HG03097 (cell line): Measurements from ENCODE around the gene COL15A1.
"Not testable (repeated sequence)": the region's sequence is repeated elsewhere in the genome, so short reads cannot be mapped to it uniquely, and the experiment has no call there.

Experiments
- ATAC-seq: cut with Tn5 transposase; IDR thresholded peaks from one replicate; pipeline ENCODE4 v1.9.1; 2021; ENCODE audit not compliant: unreplicated experiment, low FRiP score

The COL15A1 gene

DNA sequence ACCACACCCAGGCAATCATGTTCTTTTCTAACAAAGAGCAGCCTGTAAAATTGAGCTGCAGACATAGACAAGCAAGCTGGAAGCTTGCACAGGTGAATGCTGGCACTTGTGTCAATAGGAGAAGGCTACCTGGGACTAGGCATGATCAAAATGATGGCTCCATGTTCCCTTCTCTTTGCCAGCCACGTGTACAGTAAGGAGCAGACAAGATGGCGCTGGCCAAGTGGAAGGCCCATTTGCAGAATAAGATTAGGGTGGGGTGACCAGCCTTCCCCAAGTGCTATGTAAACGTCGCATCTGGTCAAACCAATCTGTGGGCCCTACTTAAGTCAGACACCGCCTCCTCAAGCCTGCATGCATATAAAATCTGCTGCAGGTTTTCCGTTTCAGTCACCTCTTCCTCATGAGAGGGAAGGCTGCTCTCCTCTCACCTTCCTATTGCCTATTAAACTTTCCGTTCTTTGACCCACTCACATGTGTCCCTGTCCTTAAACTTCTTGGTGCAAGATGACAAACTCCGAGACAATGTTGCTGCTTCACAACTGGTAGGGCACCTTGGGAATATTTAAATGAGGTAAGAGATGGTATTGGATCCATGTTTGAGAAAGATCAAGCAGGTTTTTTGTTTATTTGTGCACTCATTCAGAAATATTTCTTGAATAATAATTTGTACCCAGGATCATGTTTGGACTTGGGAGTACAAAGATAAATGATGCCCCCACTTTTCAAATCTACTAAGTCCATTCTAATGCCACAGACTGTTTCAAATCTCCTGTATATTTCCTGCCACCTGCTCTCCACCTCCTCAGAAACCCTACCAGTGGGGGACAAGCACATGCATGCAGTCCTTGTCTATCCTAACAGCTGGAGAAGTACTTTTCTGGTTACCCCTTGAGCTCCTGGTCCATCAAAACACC is 130.5 kb downstream of the COL15A1 start:
- no peak for ATAC-seq

DNA sequence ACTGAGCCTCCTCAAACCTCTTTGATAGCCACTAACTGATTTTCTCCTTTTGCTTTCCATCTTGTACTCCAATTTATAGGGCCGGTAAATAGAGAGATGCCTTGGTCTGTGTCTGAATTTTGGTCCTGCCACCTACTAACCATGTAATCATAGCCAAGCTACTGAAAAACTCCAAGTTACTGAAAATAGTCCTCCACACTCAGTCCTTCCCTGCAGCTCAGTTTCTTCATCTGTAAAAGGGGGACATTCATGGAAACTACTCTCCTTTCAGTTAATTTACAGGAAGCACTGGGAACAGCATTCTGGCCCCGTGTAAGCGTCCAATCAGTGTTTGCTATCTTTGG is 131.2 kb downstream of the COL15A1 start:
- ATAC-seq = no peak

DNA sequence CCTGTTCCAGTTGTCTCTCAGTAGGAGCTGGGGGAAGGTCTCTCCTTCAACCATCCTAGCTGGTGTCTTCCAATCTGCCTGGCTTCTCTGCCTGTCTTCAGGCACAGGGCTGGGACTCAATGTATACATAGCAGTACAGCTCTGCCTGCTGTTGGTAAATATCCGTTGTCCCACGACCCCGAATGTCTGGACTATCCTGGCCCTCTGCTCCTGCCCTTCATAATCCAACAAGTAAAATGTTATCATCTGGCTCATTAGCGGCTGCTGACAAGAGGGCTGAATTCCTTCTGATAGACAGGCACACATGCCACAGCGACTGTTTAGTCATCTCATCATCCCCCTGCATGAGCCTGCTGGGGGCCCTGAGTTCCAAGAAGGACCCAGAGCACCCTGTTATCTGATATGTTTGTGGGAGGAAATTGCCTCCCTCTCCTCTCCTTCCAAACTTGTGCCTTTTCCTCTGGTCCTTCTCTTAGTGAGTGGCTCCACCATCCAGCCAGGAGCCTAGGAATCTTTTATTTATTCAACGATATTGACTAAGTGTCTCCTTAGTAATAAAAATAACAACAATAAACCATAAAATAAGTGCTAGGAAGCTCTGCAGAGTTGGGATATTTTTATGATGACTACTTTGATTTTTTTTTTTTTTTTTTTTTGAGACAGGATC is 131.7 kb downstream of the COL15A1 start:
- no peak for ATAC-seq

DNA sequence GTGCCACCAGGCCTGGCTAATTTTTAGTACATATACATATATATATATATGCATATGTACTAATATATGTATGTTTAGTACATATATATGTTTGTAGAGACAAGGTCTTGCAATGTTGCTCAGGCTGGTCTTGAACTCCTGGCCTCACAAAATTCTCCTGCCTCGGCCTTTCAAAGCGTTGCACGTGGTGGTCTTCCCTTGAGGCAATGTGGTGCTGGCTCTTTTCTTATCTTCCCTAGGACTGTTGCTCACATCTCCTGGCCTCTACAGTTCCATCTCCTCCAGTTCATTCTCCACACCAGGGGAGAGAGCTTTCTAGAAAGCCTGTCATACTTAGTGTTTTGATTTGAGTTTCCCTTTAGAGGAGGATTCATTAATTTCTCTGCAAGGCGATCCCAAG is 132.3 kb downstream of the COL15A1 start:
- ATAC-seq = no peak

DNA sequence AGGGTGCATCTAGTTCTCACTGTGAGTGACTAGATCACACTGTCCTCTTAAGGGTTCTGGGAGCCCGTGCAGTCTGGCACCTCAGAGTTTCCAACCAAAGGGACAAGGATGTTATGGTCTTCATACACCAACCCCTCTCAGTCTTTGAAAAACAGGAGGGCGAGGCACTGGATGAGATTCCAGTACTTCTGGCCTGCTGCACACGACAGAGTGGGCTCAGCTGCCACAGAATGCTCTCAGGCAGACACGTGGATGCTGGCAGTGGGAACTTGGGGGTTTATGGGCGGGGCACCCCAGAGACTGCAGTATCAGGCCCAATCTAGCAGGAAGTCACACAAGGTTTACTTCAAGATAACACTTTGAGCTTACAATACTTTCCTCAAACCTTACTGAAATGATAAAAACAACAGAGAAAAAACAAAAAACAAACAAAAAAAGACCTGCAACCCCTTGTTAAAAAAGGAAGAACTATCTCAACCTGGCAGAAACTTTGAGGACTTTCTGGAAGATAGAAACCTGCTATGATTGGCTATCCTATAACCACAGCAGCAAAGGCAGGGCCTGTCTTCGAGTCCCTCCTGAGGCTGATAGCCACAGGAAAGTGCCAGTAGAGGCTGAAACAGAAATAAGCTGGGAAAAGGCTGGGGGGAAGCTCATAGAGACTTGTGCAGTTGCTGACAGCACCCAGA is 132.9 kb downstream of the COL15A1 start:
- no peak for ATAC-seq

DNA sequence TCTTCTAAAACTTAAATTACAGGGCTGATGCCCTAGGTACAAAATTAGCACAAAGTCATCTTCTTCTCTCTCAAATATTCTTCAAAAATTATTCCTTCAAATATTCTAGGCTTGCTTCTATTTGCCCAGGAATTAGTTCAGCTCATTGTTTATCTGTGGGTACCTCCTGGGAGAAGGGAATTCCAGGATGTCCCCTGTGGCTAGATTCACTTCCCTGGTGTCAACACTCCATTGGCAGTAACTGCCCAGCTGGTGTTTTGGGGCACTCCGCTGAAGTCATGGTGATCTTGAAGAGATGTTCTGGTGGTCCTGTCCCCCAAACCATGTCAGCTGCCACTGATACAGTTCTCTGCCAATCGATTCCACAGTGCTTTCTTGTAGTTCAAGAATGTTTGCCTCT is 135.0 kb downstream of the COL15A1 start:
- ATAC-seq = no peak

DNA sequence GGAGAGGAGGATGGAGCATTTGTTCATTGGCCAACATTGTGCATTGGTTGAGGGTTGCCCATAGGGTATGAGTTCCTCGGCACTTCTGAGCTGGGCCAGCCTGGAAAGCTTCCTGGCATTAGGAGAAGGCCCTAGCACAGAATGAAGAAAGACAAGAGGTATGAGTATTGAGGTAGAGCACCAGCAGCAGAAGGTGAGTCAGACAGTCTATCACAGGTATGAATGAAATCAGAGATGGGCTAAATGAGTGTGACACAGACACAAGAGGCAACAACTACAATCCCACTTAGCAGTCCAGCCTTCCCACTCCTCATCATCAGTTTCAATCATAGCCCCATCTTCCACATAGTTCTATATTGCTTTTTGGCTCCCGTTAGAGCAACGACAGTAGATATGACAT is 135.8 kb downstream of the COL15A1 start:
- ATAC-seq = no peak

DNA sequence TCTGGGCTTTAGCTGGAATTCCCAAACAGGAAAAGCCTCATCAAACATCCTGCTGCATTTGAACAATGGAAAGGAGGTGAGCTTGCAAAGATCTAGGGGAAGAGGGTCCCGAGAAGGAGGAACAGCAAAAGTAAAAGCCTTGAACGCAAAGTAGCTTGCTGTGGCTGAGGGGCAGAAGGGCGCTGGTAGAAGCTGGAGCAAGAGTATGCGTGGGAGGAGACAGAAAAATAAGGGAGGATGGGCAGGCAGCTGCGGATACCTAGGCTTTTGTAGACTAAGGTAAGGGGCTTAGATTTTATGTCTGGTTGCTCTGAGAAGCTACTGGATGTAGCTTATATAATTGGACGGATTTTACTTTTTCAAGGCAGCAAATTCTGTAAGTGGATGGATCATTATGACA is 139.3 kb downstream of the COL15A1 start:
- ATAC-seq = no peak

DNA sequence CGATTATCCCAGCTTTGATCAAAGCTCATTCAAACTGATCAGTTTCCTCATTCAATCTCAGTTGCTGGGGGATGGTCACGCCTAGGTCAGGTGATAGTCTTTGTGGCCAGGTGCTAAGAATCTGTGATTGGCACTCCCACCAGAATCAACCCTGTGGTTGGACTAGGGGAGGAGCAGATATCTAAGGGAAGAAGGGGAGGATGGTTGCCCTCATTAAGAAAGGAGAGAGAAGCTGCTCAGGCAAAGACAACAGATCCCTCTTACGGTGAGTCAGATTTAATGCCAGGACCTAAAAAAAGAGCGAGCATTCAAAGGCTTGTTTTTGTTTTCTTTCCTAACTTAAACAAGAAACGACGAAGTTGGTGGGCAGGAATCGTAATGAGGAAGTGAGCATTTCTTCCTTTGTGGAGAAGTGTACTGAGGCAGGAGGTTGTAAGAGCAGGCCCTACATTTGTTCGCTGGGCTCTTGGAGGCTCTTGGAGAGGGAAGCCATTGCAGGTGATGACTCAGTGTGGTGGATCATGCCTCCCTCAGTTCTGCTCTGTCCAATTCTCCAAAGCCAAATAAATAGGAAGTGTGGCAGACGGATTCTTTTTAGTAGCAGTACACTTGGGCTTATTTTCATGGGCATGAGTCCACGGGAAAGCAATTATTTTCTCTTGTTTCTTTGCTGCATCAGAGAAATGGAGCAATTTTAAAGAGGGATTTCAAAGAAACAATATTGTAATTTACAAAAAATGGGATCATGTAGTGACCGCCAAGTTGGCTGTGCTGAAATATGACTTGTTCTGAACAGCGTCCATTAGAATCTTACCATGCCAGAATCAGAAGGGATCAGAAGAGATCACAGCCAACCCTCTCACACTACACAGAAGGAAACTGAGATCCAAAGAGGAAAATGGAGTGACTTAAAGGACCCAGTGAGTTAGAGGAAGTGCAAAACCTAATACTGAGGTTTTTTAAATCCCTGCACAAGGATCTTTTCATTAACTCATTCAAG is 142.5 kb downstream of the COL15A1 start:
- ATAC-seq = no peak

DNA sequence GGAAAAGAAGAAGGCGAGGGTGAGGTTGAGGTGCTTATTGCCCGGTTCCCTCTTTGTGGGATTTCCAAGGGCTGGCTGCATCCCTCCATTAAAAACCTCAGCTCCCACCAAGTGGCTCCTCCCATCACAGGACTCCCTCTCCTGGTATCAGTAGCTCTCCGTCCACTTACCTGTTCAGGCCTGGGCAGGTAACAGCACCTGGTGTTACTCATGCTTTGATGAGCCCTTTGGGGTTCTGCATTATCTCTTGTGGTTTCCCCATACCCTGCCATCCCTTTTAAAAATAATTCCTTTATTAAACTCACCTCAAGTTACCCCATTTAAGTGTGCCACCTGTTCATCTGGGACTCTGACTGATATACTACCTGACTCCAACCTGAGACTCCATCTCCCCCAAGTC is 143.8 kb downstream of the COL15A1 start:
- ATAC-seq = no peak

DNA sequence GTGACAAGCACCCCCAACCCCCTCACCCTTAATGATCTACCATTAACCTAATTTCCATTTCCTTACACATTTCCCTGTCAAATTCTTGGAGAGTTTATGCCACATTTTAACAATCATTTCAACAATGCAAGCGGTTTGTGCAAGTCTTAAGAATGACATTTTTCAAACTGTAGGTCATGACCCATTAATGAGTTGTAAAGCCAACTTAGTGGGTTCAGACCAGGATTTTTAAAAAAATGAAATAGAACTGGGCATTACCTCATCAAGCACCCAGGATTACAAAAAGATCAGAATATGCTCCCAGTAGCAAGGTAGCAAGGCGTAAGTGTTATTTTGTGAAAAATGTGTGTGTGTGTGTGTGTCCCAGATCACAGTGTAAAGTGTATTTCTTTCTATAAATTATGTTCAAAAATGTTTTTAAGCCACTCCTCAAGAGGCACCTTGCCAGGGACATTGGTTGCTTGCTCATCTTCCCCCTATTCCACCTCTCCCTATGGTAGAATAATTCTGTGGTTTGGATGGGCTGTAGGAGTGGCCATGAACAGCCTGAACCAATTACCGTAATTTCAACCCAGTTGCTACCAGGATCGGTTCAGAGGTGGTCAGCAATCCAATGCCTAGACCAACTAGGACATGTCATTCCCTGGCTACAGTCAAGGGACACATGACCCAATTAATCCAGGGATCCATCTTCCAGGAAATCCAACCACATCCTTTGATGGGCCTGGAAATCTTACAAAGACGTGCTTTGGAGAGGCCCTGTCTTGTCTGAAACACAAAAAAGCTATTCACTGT is 146.8 kb downstream of the COL15A1 start:
- ATAC-seq = no peak

DNA sequence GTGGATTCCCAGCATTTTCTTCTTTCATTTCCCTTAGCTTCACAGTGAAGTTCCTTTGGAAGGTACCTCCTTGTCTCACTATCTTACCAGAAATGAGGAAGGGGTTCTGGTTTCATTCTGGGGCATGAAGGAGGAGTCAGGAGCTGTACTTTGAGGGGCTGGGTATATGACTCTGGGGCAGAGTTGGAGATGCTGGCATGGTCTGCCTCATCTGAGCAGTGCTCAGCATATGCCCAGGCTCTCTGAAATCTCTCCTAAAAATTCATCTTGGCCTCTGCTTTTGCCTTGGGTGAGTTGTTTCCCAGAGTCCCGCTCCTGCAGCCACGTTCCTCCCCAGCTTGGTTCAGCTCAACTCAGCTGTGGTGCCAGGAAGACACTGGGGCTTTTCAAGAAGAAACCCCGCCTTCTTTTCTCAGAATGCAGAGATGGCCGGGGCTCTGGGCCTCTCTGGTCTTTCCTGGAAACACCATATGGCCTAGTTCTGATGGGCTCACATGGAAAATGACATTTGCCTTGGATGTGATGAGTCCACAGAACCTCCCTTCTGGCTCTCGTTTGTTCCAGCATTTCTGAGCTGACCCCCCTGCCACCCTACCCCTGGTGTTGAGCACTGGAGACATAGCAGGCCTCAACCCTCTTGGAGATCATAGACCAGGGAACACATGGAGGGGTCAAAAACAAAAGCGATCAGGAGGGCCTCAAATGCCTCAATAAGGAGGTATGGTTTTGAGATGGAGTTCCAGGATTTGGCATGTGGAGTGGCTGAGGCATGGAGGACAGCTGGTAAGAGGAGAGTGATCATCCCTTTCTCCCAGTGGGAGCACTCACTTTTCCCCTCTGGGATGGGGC is 149.2 kb downstream of the COL15A1 start:
- no peak for ATAC-seq

DNA sequence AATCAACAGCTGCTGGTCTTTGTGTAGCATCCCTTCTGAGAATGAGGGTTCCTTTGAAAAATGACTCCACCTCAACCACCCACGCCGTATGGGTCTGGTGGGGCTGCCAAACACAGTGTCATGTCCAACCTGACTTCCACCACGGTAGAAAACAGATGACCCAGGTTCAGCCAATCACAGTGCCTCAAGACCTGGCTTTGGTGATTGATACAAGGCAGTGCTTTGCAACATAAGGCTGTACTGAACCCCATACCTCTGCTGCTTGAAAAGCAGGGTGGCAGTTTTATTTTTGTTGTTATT is 149.7 kb downstream of the COL15A1 start:
- ATAC-seq = no peak

DNA sequence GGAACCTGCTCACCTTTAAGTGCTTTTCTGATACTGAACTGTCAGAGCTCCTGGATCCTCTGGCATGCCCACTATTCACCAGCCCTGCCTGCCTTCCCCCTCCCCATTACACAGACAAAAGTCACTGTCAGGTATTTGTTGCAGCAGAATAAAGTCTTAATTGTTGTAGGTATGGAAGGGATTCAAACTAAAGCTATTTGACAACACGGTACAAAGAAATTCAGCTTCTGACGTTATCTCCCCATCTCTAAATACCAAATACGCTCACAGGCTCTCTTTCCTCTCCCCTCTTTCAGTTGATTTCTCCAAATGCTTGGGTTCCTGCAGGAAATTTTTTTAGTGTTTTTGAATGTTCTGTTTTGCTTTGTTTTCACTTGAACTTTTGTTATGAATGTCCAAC is 151.9 kb downstream of the COL15A1 start:
- no peak for ATAC-seq

DNA sequence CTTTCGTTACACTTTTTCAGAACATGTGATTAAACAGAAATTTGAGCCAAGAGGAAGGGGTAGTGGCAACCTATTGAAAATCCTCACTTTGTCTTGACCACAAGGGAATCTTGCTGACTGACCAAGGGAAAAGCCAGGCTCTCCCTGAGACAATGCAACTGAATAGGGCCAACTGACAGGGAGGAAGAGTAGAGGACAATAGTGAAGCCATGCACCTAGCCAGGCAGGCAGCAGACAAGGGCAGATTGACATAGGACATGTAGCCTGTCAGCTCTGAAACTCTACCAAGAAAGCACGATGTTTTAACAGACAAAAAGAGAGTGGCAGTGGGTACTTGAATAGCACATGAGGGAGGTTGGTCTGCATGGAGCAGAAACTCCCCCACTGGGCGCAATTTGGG is 152.7 kb downstream of the COL15A1 start:
- no peak for ATAC-seq

DNA sequence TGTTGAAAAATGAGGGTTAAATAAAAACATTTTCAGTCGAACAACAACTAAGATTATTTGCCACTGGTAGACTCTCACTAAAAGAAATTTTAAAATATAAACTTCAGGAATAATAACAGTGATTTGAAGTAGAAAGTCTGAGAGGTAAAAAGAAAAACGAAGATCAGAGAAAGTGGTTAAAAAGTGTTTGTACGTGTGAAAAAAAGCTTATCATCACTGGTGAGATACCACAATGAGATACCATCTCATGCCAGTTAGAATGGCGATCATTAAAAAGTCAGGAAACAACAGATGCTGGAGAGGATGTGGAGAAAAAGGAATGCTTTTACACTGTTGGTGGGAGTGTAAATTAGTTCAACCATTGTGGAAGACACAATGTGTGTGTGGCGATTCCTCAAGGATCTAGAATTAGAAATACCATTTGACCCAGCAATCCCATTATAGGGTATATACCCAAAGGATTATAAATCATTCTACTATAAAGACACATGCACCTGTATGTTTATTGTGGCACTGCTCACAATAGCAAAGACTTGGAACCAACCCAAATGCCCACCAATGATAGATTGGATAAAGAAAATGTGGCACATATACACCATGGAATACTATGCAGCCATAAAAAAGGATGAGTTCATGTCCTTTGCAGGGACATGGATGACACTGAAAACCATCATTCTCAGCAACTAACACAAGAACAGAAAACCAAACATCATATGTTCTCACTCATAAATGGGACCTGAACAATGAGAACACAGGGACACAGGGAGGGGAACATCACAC is 156.3 kb downstream of the COL15A1 start:
- not testable (repeated sequence) for ATAC-seq

DNA sequence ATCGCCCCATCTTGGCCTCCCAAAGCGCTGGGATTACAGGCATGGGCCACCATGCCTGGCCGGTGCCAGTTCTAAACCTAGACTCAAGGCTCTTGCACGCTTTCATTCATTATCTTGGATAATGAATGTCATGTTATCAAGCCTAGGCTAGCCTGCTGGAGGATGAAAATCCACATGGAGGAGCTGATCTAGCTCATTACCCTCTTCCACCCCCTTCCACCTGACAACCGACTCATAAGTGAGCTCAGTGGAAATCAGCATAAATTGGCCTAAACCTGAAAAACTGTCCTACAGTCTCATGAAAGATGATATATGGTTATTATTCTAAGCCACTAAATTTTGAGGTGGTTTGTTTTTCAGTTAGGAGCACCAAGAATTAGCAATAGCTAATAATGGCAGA is 157.6 kb downstream of the COL15A1 start:
- no peak for ATAC-seq

DNA sequence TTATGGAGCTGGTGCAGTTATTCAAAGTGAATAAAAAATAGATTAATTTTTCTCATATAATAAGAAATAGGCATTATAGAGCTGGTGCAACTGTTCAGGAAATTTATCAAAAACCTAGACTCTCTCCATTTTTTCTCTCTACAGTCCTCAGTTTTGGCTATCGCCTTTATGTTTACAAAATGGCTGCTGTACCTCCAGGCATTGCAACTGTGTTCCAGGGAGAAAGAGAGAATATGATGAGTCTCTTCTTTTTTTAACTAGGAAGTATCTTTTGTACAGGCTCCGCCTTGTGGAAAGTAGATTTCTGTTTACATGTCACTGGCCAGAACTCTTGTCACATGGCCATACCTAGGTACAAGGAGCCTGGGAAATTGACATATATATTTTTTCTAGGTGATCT is 158.1 kb downstream of the COL15A1 start:
- ATAC-seq = no peak
